Smooth muscle cell (in vitro differentiated cells): ENCODE measurements around the gene ITIH6. TPM values are rescaled to one million over a fixed set of nuclear protein-coding genes. Genes with fewer than 3 reads are reported as not detected.
"Not testable (repeated sequence)": the region's sequence is repeated elsewhere in the genome, so short reads cannot be mapped to it uniquely, and the experiment has no call there.

ENCODE experiments used
- DNase-seq: peaks from one replicate; lab custom pipeline; 2025; ENCODE audit not compliant: unreplicated experiment; lab: John Stamatoyannopoulos, UW
- H2AFZ ChIP-seq: fragments of 200-600 bp; sonication (generic); 2 replicates; pipeline ENCODE4 v1.6.0; 2016; ENCODE audit warnings: antibody characterized with exemption, low read depth, mild to moderate bottlenecking
- H3F3A ChIP-seq: fragments of 200-600 bp; sonication (generic); 2 replicates; pipeline ENCODE4 v1.6.0; 2017; ENCODE audit warnings: antibody characterized with exemption, low read depth
- H3K27ac ChIP-seq: fragments of 200-600 bp; sonication (generic); 2 replicates; pipeline ENCODE4 v1.5.1; 2016; ENCODE audit warnings: low read depth, mild to moderate bottlenecking
- H3K27me3 ChIP-seq: fragments of 200-600 bp; sonication (generic); 2 replicates; pipeline ENCODE4 v1.6.1; 2016; ENCODE audit warnings: low read depth, mild to moderate bottlenecking
- H3K36me3 ChIP-seq: fragments of 200-600 bp; sonication (generic); 2 replicates; pipeline ENCODE4 v1.5.1; 2016; ENCODE audit warnings: low read depth
- H3K4me1 ChIP-seq: fragments of 200-600 bp; sonication (generic); 2 replicates; pipeline ENCODE4 v1.5.1; 2016; ENCODE audit warnings: low read depth
- H3K4me2 ChIP-seq: fragments of 200-600 bp; sonication (generic); 2 replicates; pipeline ENCODE4 v1.6.0; 2016; ENCODE audit warnings: mild to moderate bottlenecking
- H3K4me3 ChIP-seq: fragments of 200-600 bp; sonication (generic); 2 replicates; pipeline ENCODE4 v1.5.1; 2016; ENCODE audit warnings: mild to moderate bottlenecking
- H3K79me2 ChIP-seq: fragments of 200-600 bp; sonication (generic); 2 replicates; pipeline ENCODE4 v1.6.0; 2016; ENCODE audit warnings: low read depth, mild to moderate bottlenecking
- H3K9ac ChIP-seq: fragments of 200-600 bp; sonication (generic); 2 replicates; pipeline ENCODE4 v1.6.0; 2016; ENCODE audit warnings: low read depth
- H3K9me3 ChIP-seq: fragments of 200-600 bp; sonication (generic); replicated peaks from 2 replicates; pipeline ENCODE4 v1.5.1; 2016; ENCODE audit warnings: low read depth
- H4K20me1 ChIP-seq: fragments of 200-600 bp; sonication (generic); 2 replicates; pipeline ENCODE4 v1.6.0; 2016; ENCODE audit warnings: low read depth
- WGBS: methylation state at CpG from one replicate; pipeline ENCODE4 v1.1.7; 2016; ENCODE audit warnings: low lambda C conversion rate; 5-methylcytosine and 5-hydroxymethylcytosine counted together
- polyA plus RNA-seq: library from polyadenylated mRNA; unstranded; fragments of >200 nt; fragmentation: Nextera tagmentation; extraction: Ambion mirVana; gene quantifications from 2 replicates; pipeline ENCODE4 v1.2.1, GENCODE V29; 2016
- total RNA-seq: library from RNA; depleted of rRNA; stranded (reverse); fragments of >200 nt; gene quantifications from 2 replicates; pipeline ENCODE4 v1.2.3, GENCODE V29; 2014
- TF ChIP-seq, protein P1 (sequence below): fragments of 200-600 bp; sonication (generic); IDR thresholded peaks from 2 replicates; pipeline ENCODE4 v1.5.1; 2017; ENCODE audit warnings: borderline replicate concordance, mild to moderate bottlenecking, antibody characterized with exemption; ENCODE audit not compliant: insufficient read depth, poor library complexity, severe bottlenecking

Gene ITIH6, protein sequence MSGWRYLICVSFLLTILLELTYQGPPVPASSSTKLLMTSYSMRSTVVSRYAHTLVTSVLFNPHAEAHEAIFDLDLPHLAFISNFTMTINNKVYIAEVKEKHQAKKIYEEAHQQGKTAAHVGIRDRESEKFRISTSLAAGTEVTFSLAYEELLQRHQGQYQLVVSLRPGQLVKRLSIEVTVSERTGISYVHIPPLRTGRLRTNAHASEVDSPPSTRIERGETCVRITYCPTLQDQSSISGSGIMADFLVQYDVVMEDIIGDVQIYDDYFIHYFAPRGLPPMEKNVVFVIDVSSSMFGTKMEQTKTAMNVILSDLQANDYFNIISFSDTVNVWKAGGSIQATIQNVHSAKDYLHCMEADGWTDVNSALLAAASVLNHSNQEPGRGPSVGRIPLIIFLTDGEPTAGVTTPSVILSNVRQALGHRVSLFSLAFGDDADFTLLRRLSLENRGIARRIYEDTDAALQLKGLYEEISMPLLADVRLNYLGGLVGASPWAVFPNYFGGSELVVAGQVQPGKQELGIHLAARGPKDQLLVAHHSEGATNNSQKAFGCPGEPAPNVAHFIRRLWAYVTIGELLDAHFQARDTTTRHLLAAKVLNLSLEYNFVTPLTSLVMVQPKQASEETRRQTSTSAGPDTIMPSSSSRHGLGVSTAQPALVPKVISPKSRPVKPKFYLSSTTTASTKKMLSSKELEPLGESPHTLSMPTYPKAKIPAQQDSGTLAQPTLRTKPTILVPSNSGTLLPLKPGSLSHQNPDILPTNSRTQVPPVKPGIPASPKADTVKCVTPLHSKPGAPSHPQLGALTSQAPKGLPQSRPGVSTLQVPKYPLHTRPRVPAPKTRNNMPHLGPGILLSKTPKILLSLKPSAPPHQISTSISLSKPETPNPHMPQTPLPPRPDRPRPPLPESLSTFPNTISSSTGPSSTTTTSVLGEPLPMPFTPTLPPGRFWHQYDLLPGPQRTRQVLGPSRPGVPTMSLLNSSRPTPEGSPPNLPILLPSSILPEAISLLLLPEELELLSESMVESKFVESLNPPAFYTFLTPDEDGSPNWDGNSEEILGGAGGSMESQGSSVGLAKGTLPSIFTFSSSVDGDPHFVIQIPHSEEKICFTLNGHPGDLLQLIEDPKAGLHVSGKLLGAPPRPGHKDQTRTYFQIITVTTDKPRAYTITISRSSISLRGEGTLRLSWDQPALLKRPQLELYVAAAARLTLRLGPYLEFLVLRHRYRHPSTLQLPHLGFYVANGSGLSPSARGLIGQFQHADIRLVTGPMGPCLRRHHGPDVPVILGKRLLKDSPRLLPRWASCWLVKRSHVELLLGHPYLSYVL
- total RNA-seq, result not detected in 2 replicates
- polyA plus RNA-seq, result not detected in 2 replicates

DNA sequence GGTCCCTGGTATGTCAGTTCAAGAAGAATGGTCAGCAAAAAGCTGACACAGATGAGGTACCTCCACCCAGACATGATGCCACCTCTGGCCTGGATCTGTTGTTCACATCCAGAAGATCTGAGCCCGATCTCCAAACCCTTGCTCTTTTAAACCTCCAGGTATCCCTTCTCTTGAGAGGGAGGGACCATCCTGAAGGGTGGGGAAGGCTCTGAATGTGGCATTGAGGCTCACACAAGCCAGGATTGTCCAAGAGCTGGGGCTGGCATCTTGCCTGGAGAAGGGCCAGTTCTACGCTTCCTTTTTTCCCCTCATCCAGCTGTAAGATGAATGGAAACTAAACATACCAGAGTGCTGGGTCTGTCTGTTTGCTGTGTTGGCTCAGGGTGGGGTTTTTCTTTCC is at the start of gene ITIH6:
Gene ITIH6, minus strand, starts transcription at position 119 of the 400 bp plus-strand sequence. Its CDS starts 45 bp downstream, at position 74.
- H3K4me3 ChIP-seq, result no peak within 1 kb of the TSS
- H3K27ac ChIP-seq, result no peak within 1 kb of the TSS
- no peaks in the 10 kb centered on the region for H3K4me1 ChIP-seq
- H3K79me2 ChIP-seq, result no peaks in the 10 kb centered on the region
- H3K4me2 ChIP-seq, result no peak within 1 kb of the TSS
- H3K9ac ChIP-seq, result no peak within 1 kb of the TSS
- 66% methylated on average over 2 of the region's 2 CpGs for WGBS
- no peaks in the 10 kb centered on the region for H4K20me1 ChIP-seq
- H3F3A ChIP-seq, result no peaks in the 10 kb centered on the region
- no peak for DNase-seq
- H3K9me3 ChIP-seq, result no peaks in the 10 kb centered on the region
- H3K36me3 ChIP-seq, result no peaks in the 10 kb centered on the region
- H3K27me3 ChIP-seq, result no peaks in the 10 kb centered on the region
- no peak within 1 kb of the TSS for H2AFZ ChIP-seq
- TF ChIP-seq, protein P1, sequence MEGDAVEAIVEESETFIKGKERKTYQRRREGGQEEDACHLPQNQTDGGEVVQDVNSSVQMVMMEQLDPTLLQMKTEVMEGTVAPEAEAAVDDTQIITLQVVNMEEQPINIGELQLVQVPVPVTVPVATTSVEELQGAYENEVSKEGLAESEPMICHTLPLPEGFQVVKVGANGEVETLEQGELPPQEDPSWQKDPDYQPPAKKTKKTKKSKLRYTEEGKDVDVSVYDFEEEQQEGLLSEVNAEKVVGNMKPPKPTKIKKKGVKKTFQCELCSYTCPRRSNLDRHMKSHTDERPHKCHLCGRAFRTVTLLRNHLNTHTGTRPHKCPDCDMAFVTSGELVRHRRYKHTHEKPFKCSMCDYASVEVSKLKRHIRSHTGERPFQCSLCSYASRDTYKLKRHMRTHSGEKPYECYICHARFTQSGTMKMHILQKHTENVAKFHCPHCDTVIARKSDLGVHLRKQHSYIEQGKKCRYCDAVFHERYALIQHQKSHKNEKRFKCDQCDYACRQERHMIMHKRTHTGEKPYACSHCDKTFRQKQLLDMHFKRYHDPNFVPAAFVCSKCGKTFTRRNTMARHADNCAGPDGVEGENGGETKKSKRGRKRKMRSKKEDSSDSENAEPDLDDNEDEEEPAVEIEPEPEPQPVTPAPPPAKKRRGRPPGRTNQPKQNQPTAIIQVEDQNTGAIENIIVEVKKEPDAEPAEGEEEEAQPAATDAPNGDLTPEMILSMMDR, result no peak

DNA sequence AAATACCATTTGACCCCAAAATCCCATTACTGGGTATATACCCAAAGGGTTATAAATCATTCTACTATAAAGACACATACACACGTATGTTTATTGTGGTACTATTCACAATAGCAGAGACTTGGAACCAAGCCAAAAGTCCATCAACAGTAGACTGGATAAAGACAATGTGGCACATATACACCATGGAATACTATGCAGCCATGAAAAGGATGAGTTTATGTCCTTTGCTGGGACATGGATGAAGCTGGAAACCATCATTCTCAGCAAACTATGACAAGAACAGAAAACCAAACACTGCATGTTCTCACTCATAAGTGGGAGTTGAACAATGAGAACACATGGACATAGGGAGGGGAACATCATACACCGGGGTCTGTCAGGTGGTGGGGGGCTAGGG is 49.6 kb upstream of the ITIH6 start:
- not testable (repeated sequence) for DNase-seq, H3K27ac ChIP-seq, H4K20me1 ChIP-seq, H3K9me3 ChIP-seq, H3K4me1 ChIP-seq, H3K9ac ChIP-seq, H3K27me3 ChIP-seq, H3F3A ChIP-seq, H2AFZ ChIP-seq, H3K4me2 ChIP-seq, H3K4me3 ChIP-seq, H3K36me3 ChIP-seq, H3K79me2 ChIP-seq
- WGBS, result 75% methylated on average over 2 of the region's 2 CpGs

DNA sequence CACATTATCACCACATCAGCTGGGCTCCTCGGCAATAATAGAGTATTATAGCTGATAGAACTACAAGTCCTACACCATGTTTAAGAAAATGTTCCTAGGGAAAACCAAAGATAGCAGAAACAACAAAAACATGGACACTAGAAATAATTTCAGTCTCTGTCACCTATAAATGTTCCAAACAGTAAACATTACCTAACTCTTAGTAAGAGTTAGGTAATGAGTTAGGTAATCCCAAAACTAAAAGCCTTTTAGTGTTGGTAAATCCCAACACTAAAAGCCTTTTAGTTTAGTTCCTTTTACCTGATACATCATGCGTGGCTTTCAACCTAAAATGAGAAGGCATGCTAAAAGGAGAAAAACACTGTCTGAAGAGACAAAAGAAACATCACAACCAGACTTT is 45.0 kb upstream of the ITIH6 start:
- TF ChIP-seq, protein P1, result no peak
- Histone ChIP-seq H4K20me1 (no peaks in the 10 kb centered on the region), H3K4me1 (no peaks in the 10 kb centered on the region), H2AFZ (no peak overlapping the region), H3K4me2 (no peak overlapping the region), H3K36me3 (no peaks in the 10 kb centered on the region), H3K9me3 (no peaks in the 10 kb centered on the region), H3K79me2 (no peaks in the 10 kb centered on the region), H3K27ac (no peak overlapping the region), H3K4me3 (no peak overlapping the region), H3K27me3 (no peaks in the 10 kb centered on the region), H3F3A (no peaks in the 10 kb centered on the region), H3K9ac (no peak overlapping the region)
- 77% methylated on average over 2 of the region's 2 CpGs for WGBS
- DNase-seq, result no peak
